ENCODE results near the gene SYCE1L. TPM values are rescaled to one million over a fixed set of nuclear protein-coding genes. Genes with fewer than 3 reads are reported as not detected.
A peak's percentile ranks its signal among the peaks of the same experiment; 100 is the strongest.

Gene SYCE1L
- total and polyA plus RNA-seq, 9 of the 15 experiments (the other 6 are each of a cell fraction or from before 2014, with no cell fraction given): 0.54 to 2.7 (median 1.1) TPM; not detected in 5

DNA sequence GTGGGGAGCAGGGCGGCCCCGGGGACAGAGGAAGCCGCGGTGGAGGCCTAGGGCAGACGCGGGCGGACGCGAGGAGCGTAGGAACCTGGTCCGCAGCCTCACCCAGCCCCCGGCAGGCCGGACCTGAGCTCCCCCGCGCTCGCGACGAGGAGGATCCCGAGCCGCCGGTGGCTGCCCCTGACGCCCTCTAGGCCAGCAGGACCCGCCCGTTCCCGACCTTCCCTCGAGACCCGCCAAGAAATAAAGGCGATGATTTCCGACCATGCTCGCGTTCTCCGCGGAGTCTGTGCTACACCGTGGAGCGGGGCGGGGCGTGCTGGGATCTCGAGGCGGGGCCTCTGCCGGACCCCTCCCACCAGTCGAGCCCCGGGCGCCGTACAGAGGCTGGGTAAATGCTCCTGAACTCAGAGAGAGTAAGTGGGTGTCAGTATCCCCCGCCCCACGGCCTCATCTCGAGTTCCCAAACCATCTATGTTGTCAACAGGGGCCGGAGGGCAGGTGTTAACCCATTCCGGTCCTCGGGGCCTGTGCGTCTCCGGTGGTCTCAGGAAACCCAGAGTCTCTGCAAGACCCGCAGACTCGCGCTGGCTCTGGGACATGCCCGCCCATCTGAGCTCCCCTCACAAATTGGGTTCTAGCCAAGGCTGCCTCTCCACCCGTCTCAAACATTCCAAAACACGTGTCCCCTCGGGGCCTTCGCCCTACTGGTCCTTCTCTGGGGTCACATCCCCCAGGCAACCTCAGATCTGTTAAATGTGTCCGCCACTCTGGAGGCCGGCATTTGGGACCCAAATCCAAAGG, 13.7 kb downstream of the SYCE1L start (continued):
- TF ChIP-seq NFXL1 (CRISPR knock-in tag; IDR thresholded peaks at IDR 0.05) (no peak), ATF1 (CRISPR knock-in tag; IDR thresholded peaks at IDR 0.05) (no peak), ATF1 (tag; IDR thresholded peaks at IDR 0.05) (peak; percentile 29; the same call in 1 of the 2 replicates), THRB (CRISPR knock-in tag; conservative IDR thresholded peaks at IDR 0.05) (no peak), E2F6 (IDR thresholded peaks at IDR 0.05; ENCODE audit: borderline replicate concordance in 1 of 2, extremely low read depth in 1 of 2, insufficient read depth in 1 of 2, insufficient read length in 1 of 2, low read depth in 1 of 2, low read length in 1 of 2, poor library complexity in 1 of 2, severe bottlenecking in 1 of 2) (peak in 1 of 2 experiments; percentile 69), CEBPG (CRISPR knock-in tag; IDR thresholded peaks at IDR 0.05) (no peak), CEBPG (tag; conservative IDR thresholded peaks at IDR 0.05 in 1 of 2, IDR thresholded peaks at IDR 0.05 in 1 of 2) (no peak), MTA3 (IDR thresholded peaks at IDR 0.05; ENCODE audit: borderline replicate concordance) (peak; percentile 48; the same call in 1 of the 2 replicates), HNRNPH1 (optimal IDR thresholded peaks at IDR 0.05; ENCODE audit: low read depth, low read length) (no peak), L3MBTL2 (IDR thresholded peaks at IDR 0.05) (peak; percentile 86)
- TF ChIP-seq, protein P1, sequence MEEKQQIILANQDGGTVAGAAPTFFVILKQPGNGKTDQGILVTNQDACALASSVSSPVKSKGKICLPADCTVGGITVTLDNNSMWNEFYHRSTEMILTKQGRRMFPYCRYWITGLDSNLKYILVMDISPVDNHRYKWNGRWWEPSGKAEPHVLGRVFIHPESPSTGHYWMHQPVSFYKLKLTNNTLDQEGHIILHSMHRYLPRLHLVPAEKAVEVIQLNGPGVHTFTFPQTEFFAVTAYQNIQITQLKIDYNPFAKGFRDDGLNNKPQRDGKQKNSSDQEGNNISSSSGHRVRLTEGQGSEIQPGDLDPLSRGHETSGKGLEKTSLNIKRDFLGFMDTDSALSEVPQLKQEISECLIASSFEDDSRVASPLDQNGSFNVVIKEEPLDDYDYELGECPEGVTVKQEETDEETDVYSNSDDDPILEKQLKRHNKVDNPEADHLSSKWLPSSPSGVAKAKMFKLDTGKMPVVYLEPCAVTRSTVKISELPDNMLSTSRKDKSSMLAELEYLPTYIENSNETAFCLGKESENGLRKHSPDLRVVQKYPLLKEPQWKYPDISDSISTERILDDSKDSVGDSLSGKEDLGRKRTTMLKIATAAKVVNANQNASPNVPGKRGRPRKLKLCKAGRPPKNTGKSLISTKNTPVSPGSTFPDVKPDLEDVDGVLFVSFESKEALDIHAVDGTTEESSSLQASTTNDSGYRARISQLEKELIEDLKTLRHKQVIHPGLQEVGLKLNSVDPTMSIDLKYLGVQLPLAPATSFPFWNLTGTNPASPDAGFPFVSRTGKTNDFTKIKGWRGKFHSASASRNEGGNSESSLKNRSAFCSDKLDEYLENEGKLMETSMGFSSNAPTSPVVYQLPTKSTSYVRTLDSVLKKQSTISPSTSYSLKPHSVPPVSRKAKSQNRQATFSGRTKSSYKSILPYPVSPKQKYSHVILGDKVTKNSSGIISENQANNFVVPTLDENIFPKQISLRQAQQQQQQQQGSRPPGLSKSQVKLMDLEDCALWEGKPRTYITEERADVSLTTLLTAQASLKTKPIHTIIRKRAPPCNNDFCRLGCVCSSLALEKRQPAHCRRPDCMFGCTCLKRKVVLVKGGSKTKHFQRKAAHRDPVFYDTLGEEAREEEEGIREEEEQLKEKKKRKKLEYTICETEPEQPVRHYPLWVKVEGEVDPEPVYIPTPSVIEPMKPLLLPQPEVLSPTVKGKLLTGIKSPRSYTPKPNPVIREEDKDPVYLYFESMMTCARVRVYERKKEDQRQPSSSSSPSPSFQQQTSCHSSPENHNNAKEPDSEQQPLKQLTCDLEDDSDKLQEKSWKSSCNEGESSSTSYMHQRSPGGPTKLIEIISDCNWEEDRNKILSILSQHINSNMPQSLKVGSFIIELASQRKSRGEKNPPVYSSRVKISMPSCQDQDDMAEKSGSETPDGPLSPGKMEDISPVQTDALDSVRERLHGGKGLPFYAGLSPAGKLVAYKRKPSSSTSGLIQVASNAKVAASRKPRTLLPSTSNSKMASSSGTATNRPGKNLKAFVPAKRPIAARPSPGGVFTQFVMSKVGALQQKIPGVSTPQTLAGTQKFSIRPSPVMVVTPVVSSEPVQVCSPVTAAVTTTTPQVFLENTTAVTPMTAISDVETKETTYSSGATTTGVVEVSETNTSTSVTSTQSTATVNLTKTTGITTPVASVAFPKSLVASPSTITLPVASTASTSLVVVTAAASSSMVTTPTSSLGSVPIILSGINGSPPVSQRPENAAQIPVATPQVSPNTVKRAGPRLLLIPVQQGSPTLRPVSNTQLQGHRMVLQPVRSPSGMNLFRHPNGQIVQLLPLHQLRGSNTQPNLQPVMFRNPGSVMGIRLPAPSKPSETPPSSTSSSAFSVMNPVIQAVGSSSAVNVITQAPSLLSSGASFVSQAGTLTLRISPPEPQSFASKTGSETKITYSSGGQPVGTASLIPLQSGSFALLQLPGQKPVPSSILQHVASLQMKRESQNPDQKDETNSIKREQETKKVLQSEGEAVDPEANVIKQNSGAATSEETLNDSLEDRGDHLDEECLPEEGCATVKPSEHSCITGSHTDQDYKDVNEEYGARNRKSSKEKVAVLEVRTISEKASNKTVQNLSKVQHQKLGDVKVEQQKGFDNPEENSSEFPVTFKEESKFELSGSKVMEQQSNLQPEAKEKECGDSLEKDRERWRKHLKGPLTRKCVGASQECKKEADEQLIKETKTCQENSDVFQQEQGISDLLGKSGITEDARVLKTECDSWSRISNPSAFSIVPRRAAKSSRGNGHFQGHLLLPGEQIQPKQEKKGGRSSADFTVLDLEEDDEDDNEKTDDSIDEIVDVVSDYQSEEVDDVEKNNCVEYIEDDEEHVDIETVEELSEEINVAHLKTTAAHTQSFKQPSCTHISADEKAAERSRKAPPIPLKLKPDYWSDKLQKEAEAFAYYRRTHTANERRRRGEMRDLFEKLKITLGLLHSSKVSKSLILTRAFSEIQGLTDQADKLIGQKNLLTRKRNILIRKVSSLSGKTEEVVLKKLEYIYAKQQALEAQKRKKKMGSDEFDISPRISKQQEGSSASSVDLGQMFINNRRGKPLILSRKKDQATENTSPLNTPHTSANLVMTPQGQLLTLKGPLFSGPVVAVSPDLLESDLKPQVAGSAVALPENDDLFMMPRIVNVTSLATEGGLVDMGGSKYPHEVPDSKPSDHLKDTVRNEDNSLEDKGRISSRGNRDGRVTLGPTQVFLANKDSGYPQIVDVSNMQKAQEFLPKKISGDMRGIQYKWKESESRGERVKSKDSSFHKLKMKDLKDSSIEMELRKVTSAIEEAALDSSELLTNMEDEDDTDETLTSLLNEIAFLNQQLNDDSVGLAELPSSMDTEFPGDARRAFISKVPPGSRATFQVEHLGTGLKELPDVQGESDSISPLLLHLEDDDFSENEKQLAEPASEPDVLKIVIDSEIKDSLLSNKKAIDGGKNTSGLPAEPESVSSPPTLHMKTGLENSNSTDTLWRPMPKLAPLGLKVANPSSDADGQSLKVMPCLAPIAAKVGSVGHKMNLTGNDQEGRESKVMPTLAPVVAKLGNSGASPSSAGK (IDR thresholded peaks at IDR 0.05): peak; percentile 54

Data from K562 (cell line).